AG10803 (cell line): ENCODE data around the gene FOXP1.
A peak's percentile ranks its signal among the peaks of the same experiment; 100 is the strongest.

Experiments used
- DNase-seq: peaks from one replicate; pipeline ENCODE4 v3.0.0; 2010; ENCODE audit warnings: low read depth
- H3K4me3 ChIP-seq: 2 replicates; pipeline ENCODE4 v1.5.1; 2011; ENCODE audit warnings: mild to moderate bottlenecking, low read length, control low read depth
- TF ChIP-seq, protein P1 (sequence below): conservative IDR thresholded peaks from 2 replicates; pipeline ENCODE4 v1.5.1; 2011; ENCODE audit warnings: mild to moderate bottlenecking, low read length, control low read depth, inconsistent platforms

Gene FOXP1

DNA sequence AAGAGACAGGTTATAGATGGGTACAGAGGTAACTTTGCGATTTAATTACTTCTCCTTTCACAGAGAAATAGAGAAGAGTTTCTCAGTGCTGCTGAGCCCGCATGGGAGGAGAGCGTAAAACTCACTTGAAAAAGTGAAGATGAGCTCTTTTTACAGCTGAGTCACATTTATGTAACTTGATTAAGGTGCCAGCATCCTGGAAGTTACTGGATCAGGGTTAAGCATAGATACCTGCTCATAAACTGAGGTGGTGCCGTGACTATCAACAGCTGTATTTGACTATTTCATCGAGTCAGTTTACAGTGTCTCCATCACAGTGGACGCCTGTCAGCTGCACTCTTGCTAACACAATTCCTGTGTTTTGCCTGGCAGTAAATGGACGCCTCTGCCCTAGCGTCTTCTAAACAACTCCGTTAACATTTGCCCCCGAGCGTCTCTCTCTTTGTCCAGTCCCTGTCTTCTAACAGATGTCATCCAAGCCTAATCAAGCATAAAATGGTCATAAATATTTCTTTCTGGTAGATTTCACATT lies 414.6 kb downstream of the FOXP1 start:
- TF ChIP-seq, protein P1, sequence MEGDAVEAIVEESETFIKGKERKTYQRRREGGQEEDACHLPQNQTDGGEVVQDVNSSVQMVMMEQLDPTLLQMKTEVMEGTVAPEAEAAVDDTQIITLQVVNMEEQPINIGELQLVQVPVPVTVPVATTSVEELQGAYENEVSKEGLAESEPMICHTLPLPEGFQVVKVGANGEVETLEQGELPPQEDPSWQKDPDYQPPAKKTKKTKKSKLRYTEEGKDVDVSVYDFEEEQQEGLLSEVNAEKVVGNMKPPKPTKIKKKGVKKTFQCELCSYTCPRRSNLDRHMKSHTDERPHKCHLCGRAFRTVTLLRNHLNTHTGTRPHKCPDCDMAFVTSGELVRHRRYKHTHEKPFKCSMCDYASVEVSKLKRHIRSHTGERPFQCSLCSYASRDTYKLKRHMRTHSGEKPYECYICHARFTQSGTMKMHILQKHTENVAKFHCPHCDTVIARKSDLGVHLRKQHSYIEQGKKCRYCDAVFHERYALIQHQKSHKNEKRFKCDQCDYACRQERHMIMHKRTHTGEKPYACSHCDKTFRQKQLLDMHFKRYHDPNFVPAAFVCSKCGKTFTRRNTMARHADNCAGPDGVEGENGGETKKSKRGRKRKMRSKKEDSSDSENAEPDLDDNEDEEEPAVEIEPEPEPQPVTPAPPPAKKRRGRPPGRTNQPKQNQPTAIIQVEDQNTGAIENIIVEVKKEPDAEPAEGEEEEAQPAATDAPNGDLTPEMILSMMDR = no peak
- no peak overlapping the region for H3K4me3 ChIP-seq
- DNase-seq = no peak

DNA sequence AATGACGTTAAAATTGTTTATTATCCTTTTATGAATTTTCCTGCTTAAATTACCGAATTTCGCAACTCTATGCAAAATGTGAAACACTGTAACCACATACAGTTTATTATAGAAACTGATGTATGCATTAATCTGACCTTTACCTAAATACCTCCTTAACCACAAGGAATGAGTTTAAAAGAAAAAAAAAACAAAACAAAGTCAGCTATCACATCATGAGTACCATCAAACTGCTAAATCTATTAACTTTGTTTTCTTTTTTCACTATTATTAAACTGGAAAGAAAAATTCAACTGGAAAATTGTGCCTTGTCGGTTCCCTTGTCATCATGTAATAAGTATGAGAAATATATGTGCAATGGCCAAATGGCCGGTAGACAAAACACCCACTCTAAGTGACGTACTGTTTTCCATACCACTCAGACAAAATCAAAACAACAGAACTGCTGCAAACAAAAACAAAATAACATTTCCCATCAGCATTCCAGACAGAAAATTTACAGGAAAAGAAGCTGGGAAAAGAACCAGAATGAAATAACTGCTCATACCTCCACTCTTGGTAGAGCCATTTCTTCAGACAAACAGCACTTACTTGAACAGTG lies 415.3 kb downstream of the FOXP1 start:
- TF ChIP-seq, protein P1 = no peak
- DNase-seq = peak; percentile 61
- no peak overlapping the region for H3K4me3 ChIP-seq

DNA sequence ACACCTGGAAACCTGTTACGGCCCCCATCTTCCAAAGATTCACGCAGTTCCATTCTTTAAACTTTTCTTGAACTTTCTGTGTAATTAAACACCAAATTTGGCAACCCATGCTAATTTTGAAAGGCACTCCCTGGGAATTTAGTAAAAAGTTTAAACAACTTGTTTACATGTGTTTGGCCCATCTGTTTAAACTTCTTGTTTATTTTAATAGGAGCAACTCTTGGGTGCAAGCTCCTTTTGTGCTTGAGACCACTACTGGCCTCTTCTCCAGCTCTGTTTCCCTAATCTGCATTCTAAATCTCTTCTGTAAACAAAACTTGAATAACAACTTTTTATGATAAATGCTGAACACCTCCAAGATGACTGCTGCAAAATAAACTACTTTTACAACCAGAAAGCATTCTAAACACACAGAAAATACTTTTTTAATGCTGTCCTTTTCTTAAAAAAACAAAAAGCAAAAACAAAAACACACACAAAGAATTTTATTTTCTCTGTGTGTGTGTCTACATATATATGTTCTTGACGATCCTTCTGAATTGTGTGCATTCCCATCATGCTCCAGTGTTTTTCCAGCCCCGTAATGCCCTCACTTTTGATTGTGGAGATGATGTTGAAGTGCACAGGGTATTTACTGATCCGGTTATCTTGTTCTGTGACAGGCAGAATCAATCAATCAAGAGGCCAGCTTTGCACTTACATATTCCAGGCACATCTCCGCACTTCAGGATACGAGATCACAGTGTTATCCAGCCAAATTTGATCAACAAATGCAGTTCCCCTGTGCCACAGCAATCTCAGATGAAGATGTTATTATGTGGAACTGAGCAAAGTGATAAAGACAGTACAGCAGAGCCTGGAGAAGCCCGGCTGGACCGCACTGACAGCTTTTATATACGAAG lies 416.9 kb downstream of the FOXP1 start:
- no peak overlapping the region for H3K4me3 ChIP-seq
- TF ChIP-seq, protein P1 = no peak
- no peak for DNase-seq

DNA sequence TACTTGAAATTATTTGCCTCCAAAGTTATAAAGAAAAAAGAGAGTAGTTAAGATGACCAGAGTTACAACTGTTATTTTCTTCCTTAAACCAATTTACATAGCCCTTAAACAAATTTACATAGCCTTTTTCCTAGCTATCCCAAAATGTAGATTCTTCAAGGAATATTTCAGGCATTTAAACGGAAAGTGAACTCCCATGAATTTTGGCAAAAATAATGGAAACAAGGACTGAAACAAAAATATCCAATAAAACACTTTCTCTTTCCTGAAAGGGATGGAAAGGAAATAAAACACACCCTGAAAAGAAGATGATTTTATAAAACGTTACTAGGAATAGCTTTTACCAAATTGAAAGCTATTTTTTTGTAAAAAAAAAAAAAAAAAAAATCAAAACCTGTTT lies 418.6 kb downstream of the FOXP1 start:
- H3K4me3 ChIP-seq = no peak overlapping the region
- no peak for DNase-seq
- TF ChIP-seq, protein P1 = no peak

DNA sequence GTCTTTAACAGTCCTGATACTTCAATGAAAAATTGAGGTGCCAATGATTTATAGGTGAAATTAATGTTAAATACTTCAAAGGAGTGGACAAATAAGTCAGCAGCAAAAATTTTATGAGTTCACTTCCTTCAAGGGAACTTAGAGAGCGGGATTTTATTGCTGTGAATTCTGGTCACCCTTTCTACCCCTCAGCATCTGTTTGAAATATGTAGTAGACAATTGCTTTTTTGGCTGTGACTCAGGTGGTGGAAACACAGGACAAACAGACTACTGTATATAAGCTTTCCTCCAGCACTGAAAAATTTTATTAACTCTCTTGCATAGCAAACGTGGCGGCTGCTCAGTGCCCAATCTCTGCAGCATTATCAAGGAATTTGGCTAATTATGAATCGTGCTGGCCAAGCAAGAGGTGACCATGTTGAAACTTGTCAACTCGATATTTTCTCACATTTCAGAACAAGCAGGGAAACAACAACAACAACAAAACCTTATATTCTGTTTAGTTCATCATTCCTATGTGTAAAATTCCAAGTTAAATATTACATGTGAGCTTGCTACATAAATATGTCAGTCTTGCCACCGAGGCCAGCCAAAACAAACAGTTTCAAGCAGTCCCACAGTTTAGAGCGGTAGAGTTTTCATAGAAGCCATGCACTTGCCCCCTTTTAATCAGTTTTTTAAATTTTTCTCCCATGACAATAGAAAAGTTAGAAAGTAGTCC lies 420.2 kb downstream of the FOXP1 start:
- TF ChIP-seq, protein P1 = no peak

DNA sequence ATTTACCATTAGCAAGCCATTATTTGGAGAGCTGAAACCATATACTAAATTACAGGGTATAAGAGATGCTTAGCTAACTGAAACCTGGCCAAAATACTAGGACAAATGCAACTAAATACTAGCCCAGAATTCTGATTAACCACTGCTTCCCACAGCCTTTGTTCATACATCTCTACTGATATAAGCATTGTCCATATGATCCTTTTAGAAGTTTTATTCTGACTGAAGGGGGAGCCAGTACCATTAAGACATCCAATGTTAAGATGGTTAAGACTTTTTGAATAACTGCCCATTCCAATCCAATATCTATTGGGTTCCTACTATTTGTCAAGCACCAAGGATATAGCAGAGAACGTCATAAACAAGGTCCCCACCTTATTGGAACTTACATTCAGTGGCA lies 421.3 kb downstream of the FOXP1 start:
- no peak for DNase-seq
- TF ChIP-seq, protein P1 = no peak
- no peak overlapping the region for H3K4me3 ChIP-seq

More for the DNA sequence above, 420.2 kb downstream of the FOXP1 start:
- peak; percentile 44 for DNase-seq
- H3K4me3 ChIP-seq = no peak overlapping the region
